ENCODE results near the gene GPRC5D.

GRCh38 chr12:12951504-12951903, 466 bp downstream of the GPRC5D start:
- no peak for TF ChIP-seq CTCF (IDR thresholded peaks at IDR 0.05; ENCODE audit: low read length)
- no peak for TF ChIP-seq EZH2 (IDR thresholded peaks at IDR 0.05; ENCODE audit: borderline replicate concordance, low read length)
